GM19463 (cell line): ENCODE measurements around the gene TSEN15.

ENCODE experiments used
- ATAC-seq: cut with Tn5 transposase; IDR thresholded peaks from one replicate; pipeline ENCODE4 v1.9.1; 2021; ENCODE audit warnings: mild to moderate bottlenecking, moderate library complexity; ENCODE audit not compliant: unreplicated experiment

The TSEN15 gene

GRCh38 chr1:184052194-184052559 lies 647 bp downstream of the TSEN15 start:
- ATAC-seq: no peak

DNA sequence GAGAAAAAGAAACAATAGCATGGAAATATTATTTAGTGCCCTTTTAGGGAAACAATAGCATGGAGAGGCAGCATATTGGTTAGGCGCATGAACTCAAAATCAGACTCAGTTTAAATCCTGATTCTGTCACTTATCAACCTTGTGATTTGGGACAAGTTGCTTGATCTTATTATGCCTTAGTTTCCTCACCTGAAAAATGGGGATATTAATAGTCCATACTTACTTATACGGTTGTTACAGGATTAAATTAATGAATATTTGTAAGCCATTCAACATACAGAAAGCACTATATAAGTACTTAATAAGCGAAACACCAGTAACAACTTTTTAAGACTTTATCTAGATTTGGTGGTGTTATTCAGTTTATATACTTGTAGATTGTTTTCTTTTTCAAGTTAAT lies 1.2 kb downstream of the TSEN15 start:
- ATAC-seq: no peak

DNA sequence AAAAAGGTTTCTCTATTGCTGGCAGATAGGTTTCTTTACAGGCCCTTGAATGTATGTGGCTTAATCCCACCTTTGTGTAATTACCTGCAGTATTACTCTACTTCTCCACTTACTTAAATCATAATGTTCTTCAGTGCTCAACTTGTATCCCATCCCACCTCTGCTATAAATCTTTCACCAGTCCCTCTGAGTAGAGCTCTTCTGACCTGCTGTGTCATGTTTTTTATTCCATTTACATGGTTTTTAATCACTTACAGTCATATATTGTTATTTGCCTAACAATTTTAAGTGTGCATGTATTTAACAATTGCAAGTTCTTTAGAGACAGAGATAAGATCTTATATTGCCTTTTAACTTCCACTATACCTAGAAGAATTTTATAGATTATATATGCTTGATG lies 2.4 kb downstream of the TSEN15 start:
- ATAC-seq: no peak

DNA sequence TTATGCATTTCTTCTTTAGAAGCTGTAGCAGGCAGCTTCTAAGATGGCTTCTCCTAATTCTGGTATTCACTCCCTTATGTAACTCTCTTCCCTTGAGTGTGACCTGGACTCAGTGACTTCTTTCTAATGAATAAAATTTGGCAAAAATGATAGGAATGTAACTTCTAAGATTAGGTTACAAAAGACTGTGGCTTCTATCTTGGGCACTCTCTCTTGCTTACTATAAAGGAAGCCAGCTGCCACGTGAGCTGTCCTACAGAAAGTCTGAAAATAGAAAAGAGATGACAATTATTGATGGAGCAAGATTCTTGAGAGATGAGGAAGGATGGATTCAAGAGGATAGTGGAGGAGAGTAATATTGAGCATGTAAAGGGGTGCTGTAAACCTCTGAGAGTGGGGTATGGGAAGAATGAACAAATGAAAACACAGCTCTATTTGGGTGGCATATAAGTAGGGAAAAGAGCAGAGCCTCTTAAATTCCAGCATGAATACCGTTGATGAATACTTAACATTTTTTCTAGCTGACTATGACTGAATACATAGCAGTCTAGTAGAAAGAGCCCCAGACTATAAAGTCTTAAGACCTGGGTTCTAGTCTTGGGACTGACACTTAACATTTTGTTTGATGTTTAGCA lies 5.5 kb downstream of the TSEN15 start:
- ATAC-seq: no peak

GRCh38 chr1:184059887-184060286 lies 8.4 kb downstream of the TSEN15 start:
- no peak for ATAC-seq

- ATAC-seq: no peak
These were observed 8.8 kb downstream of the TSEN15 start for GRCh38 chr1:184060316-184060715.

GRCh38 chr1:184061396-184062003 lies 10.0 kb downstream of the TSEN15 start:
- no peak for ATAC-seq

- ATAC-seq: no peak
These were observed 11.2 kb downstream of the TSEN15 start for GRCh38 chr1:184062640-184063286.

GRCh38 chr1:184065559-184065958 lies 14.0 kb downstream of the TSEN15 start:
- no peak for ATAC-seq

DNA sequence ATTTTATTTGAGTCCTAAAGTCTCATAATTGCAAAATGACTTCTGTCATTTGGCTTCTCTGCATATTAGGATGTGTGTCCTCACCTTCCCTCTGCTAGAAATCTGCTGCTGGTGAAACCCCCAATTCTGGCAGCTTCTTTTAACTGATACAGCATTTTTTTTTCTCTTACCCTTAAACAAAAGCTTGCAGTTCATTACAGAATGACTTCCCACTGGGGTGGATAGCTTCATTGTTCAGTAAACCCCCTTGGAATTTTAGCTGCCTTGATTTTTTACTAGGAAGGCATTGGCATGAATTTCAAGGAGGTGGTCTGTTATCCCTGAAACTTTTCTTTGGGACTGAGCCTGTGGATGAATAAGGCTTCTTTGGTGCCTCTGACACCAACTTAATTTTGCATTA lies 16.8 kb downstream of the TSEN15 start:
- no peak for ATAC-seq

DNA sequence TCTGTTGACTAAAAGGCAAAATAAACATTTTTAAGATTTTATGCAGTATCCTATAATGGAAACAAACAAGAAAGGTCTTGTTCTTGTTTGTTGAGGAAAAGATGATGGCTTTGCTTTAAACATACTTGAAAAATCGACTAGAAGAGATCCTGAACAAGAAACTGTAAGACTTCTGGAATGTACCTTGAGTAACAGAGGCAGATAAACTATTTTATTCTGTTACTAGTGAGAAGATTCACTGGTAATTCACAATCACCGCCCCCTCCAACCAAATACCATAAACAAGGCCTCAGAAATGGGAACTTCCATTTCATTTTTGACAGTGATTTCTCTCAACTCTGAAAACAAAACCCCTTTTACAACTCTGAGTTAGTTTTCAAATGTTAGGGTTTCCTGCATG lies 18.1 kb downstream of the TSEN15 start:
- no peak for ATAC-seq

GRCh38 chr1:184072376-184072775 lies 20.8 kb downstream of the TSEN15 start:
- no peak for ATAC-seq

- no peak for ATAC-seq
These were observed 22.9 kb downstream of the TSEN15 start for GRCh38 chr1:184074383-184074782.

GRCh38 chr1:184075055-184076029 lies 23.8 kb downstream of the TSEN15 start:
- ATAC-seq: no peak

DNA sequence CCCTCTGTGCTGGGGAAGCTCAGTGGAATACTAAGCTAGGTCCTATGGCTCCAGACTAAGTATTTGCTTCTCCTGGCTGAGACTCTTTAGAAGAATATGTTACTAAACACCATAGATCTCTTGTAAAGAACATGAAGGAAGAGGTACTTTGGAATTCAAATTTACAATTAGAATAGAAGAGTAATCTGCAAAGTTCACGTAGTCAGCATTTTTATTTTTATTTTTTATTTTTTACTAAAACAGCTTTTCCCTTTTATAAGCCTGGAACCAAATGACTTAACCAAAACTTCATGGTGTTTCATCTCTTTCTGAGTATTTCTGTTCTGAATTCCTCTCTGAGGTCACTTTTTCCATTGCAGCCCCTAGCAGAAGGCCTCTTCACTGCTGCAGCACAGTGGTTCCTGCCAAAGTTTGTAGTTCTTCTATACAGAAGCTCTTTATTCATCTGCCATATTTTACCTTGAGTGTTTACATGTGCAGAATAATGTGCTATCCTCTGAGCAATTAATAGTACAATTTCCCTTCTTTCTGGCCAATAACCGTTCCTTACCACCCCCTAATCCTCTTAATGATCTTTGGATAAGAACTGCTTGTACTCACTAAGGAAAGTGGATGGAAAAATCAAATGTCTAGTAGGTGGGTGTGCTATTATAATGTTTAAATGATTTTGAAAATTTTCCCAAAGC lies 27.2 kb downstream of the TSEN15 start:
- no peak for ATAC-seq

DNA sequence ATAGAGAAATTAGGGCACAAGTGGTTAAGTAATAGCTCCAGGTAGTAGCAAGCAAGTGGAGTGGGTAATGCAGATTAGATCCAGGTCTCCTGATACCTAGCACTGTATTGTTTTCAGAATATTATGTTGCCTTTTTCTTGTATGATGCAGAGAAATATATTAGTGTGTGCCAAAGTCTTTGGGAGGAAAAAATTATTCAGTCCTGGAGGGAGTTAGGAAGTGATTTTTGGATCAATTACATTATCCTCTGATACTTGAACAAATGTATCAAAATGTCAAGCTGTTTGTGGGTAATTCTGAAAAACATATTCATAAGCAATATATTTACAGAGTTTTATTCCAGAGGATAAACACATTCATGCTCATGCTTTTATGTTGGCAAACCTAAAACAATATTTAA lies 28.8 kb downstream of the TSEN15 start:
- ATAC-seq: no peak

- no peak for ATAC-seq
These were observed 31.2 kb downstream of the TSEN15 start for GRCh38 chr1:184082541-184083415.

DNA sequence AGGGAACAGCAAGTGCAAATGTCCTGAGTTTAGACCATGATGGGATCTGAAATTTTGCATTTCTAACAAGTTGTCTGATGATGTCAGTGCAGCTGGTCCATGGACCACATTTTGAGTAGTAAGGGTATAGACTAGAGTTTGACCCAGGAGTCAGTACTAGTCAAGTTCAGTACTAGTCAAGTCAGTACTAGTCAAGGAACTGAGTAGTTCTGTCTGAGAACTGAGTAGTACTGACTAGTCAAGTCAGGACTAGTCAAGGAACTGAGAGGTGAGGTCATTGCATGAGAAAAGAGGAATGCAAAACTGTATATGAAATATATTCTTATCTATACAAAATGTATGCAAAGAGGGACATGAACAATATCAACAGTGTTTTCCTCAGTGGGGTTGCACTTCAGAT lies 34.1 kb downstream of the TSEN15 start:
- ATAC-seq: no peak

GRCh38 chr1:184088037-184088436 lies 36.5 kb downstream of the TSEN15 start:
- no peak for ATAC-seq

GRCh38 chr1:184093071-184093470 lies 41.5 kb downstream of the TSEN15 start:
- ATAC-seq: no peak
